ENCODE measurements around the gene ARSG. TPM values are rescaled to one million over a fixed set of nuclear protein-coding genes. Genes with fewer than 3 reads are reported as not detected.
A peak's percentile ranks its signal among the peaks of the same experiment; 100 is the strongest.

Gene ARSG
- total RNA-seq, 2 donors from 2014 or later: 5.4 to 16.9 TPM

DNA sequence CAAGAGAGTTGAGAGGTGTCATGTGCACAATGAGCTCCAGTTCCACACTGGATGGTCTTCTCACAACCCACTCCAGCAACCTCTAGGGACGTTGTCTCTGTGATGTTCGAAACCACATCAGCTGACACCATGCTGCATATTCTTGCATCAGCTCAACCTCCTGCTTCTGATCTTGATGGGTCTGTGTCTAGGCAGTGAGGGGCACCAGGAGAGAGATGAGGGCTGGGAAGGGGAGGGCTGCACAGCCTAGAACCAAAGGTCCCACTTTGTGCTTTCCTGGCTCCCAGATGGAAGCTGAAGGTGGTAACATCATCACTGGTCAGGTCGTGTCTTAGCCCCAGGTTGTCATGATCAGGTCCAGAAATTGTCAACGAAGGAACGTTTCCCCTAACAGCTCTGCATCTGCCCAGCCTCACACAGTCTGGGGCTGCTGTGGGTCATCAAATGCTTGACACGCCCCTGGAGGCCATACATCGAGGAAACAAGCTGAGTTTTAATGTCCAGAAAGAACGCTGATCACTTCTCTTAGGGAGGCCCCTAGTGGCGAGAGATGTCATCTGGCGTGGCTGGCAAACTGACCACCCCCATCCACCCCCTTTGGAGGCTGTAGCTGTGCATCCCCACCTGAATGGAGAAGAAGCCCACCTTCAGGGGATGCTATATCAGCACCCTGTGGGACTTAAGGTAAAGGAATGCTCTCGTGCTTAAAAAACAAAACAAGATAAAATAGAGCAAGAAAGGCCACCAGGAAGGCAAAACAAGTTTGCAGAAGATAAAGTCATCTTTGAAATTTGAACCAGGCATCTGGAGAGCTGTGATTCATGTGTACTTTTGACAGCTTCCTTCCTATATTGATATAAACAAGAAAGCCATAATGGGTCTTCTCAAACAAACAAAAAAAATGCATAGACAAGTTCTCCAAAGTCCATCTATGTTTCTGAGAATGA is 107.7 kb downstream of the ARSG start:
- Histone ChIP-seq H3K4me3 (no peak overlapping the region), H3K27ac (no peak overlapping the region), H3K27me3 (replicated peaks; ENCODE audit: insufficient read depth) (no peaks in the 10 kb centered on the region), H3K36me3 (no peaks in the 10 kb centered on the region), H3K4me1 (ENCODE audit: control insufficient read depth in 1 of 2, low read depth in 2 of 2) (no peaks in the 10 kb centered on the region), H3K9me3 (no peaks in the 10 kb centered on the region)
- peak; percentile 67 for TF ChIP-seq CTCF (IDR thresholded peaks at IDR 0.05)
- DNase-seq (ENCODE audit: low spot score) (no peak), ATAC-seq (ENCODE audit: insufficient number of reproducible peaks, low FRiP score, low read depth) (no peak)

DNA sequence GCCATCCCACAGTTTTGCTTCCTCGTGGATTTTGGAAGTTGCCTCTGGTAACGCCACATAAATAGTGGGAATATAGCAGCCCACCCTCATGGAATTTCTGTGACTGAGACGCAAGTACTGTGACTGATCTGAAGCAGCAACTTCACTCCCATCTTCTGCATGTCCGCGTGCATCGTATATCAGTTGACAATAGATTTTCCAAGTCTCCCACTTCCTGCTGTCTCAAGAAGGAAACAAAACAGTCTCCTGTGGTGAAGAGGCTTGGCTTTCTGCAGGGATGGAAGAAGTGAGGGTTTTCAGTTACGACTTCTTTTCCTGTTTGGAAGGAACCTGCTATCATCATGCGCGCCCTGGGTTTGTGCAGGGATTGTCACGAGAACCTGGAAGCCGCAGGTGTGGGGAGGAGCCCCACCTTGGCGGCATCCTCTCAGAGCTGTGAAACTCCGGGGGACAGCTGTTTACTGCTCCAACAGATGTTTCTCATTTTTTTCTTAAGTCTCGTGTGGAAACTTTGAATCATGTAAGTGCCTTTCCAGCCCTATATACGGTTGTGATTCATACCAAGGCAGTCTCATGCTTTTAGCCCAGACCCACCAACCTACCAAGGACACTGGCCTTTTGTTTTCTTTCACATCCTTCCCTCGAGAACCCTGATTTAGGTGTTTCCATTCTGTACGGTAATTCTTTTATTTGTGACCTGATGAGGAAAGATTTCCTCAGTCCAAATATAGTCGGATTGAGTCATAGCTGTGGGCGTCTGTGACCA is 108.5 kb downstream of the ARSG start:
- TF ChIP-seq CTCF (IDR thresholded peaks at IDR 0.05): no peak
- DNase-seq (ENCODE audit: low spot score) (no peak), ATAC-seq (ENCODE audit: insufficient number of reproducible peaks, low FRiP score, low read depth) (no peak)
- no peaks in the 10 kb centered on the region for H3K36me3 ChIP-seq
- no peak overlapping the region for H3K27ac ChIP-seq
- H3K9me3 ChIP-seq: no peaks in the 10 kb centered on the region
- H3K4me3 ChIP-seq: no peak overlapping the region
- H3K4me1 ChIP-seq (ENCODE audit: control insufficient read depth in 1 of 2, low read depth in 2 of 2): no peaks in the 10 kb centered on the region
- H3K27me3 ChIP-seq (replicated peaks; ENCODE audit: insufficient read depth): no peaks in the 10 kb centered on the region

- no peaks in the 10 kb centered on the region for H3K36me3 ChIP-seq
- peaks cover 3% of the 10 kb centered on the region for H3K9me3 ChIP-seq
- H3K27ac ChIP-seq: no peak overlapping the region
- H3K27me3 ChIP-seq (replicated peaks; ENCODE audit: insufficient read depth): no peaks in the 10 kb centered on the region
- ATAC-seq (ENCODE audit: insufficient number of reproducible peaks, low FRiP score, low read depth) (no peak), DNase-seq (ENCODE audit: low spot score) (no peak)
- H3K4me3 ChIP-seq: no peak overlapping the region
- no peak for TF ChIP-seq CTCF (IDR thresholded peaks at IDR 0.05)
- H3K4me1 ChIP-seq (ENCODE audit: control insufficient read depth in 1 of 2, low read depth in 2 of 2): no peaks in the 10 kb centered on the region
Measured at GRCh38 chr17:68400404-68400735, 109.1 kb downstream of the ARSG start.

GRCh38 chr17:68401288-68401687 is 110.0 kb downstream of the ARSG start:
- Histone ChIP-seq H3K9me3 (peaks cover 10% of the 10 kb centered on the region), H3K27ac (no peak overlapping the region)
- ATAC-seq (ENCODE audit: insufficient number of reproducible peaks, low FRiP score, low read depth): no peak

More at GRCh38 chr17:68401288-68401687, 110.0 kb downstream of the ARSG start:
- Histone ChIP-seq H3K27me3 (replicated peaks; ENCODE audit: insufficient read depth) (no peaks in the 10 kb centered on the region), H3K36me3 (no peaks in the 10 kb centered on the region), H3K4me3 (no peak overlapping the region), H3K4me1 (ENCODE audit: control insufficient read depth in 1 of 2, low read depth in 2 of 2) (no peaks in the 10 kb centered on the region)
- DNase-seq (ENCODE audit: low spot score): no peak
- no peak for TF ChIP-seq CTCF (IDR thresholded peaks at IDR 0.05)

Data from thoracic aorta (tissue), 2 donors.